Central memory CD8-positive, alpha-beta T cell (primary cell): ENCODE data around the gene TUBB4B.
"Not testable (repeated sequence)": the region's sequence is repeated elsewhere in the genome, so short reads cannot be mapped to it uniquely, and the experiment has no call there.

Source experiments
- ATAC-seq: fragments of 150-1000 bp; cut with Tn5 transposase; replicated peaks from 2 replicates; pipeline ENCODE4 v1.10.0; 2022; ENCODE audit warnings: mild to moderate bottlenecking, moderate FRiP score, moderate number of reproducible peaks; ENCODE audit not compliant: poor library complexity, severe bottlenecking; ENCODE audit errors: extremely low read depth
- DNase-seq, 2 donors: peaks; one replicate each; pipeline ENCODE4 v3.0.0; 2021; ENCODE audit warnings: low spot score in 2 of 2
- H3K27ac Mint-ChIP-seq: one replicate; pipeline ENCODE4 v1.8.0; 2022; ENCODE audit warnings: low read depth, mild to moderate bottlenecking, moderate library complexity, mixed read lengths
- H3K27me3 Mint-ChIP-seq: one replicate; pipeline ENCODE4 v1.8.0; 2022; ENCODE audit warnings: mixed read lengths
- H3K36me3 Mint-ChIP-seq: one replicate; pipeline ENCODE4 v1.8.0; 2022; ENCODE audit warnings: mild to moderate bottlenecking, moderate library complexity, mixed read lengths; ENCODE audit not compliant: insufficient read depth
- H3K4me1 Mint-ChIP-seq: one replicate; pipeline ENCODE4 v1.8.0; 2022; ENCODE audit warnings: mixed read lengths
- H3K4me3 Mint-ChIP-seq: one replicate; pipeline ENCODE4 v1.8.0; 2022; ENCODE audit warnings: mild to moderate bottlenecking, moderate library complexity, mixed read lengths
- H3K9me3 Mint-ChIP-seq: one replicate; pipeline ENCODE4 v1.8.0; 2022; ENCODE audit warnings: mixed read lengths

The TUBB4B gene

GRCh38 chr9:137239541-137240200 is 1.4 kb upstream of the TUBB4B start:
- ATAC-seq, H3K27me3 Mint-ChIP-seq, H3K9me3 Mint-ChIP-seq, DNase-seq: not testable (repeated sequence)
- Mint-ChIP-seq H3K27ac (peak overlapping the region; percentile 46), H3K36me3 (peaks cover 25% of the 10 kb centered on the region), H3K4me1 (peaks cover 24% of the 10 kb centered on the region), H3K4me3 (peak overlapping the region; percentile 92)

- no peaks in the 10 kb centered on the region for H3K9me3 Mint-ChIP-seq
- ATAC-seq (peak; percentile 33), DNase-seq (peak in 1 of 2 donors; percentile 65)
- peaks cover 25% of the 10 kb centered on the region for H3K36me3 Mint-ChIP-seq
- peak overlapping the region; percentile 88 for H3K27ac Mint-ChIP-seq
- no peaks in the 10 kb centered on the region for H3K27me3 Mint-ChIP-seq
- peak overlapping the region; percentile 92 for H3K4me3 Mint-ChIP-seq
- peaks cover 24% of the 10 kb centered on the region for H3K4me1 Mint-ChIP-seq
These were observed 708 bp upstream of the TUBB4B start for GRCh38 chr9:137240318-137240840.

- H3K36me3 Mint-ChIP-seq, result peaks cover 25% of the 10 kb centered on the region
- peak overlapping the region; percentile 88 for H3K27ac Mint-ChIP-seq
- no peaks in the 10 kb centered on the region for H3K27me3 Mint-ChIP-seq
- H3K4me1 Mint-ChIP-seq, result peaks cover 24% of the 10 kb centered on the region
- DNase-seq, result no peak
- H3K9me3 Mint-ChIP-seq, result no peaks in the 10 kb centered on the region
- peak overlapping the region; percentile 92 for H3K4me3 Mint-ChIP-seq
- peak; percentile 17 for ATAC-seq
These were observed 592 bp downstream of the TUBB4B start for GRCh38 chr9:137241490-137242268.

GRCh38 chr9:137242269-137243203 is 1.4 kb downstream of the TUBB4B start:
- ATAC-seq, result no peak
- Mint-ChIP-seq H3K27ac (peak overlapping the region; percentile 88), H3K36me3 (peaks cover 25% of the 10 kb centered on the region), H3K9me3 (no peaks in the 10 kb centered on the region), H3K27me3 (no peaks in the 10 kb centered on the region), H3K4me1 (peaks cover 24% of the 10 kb centered on the region), H3K4me3 (peak overlapping the region; percentile 92)
- DNase-seq, result no peak

- Mint-ChIP-seq H3K36me3 (peaks cover 25% of the 10 kb centered on the region), H3K4me1 (peaks cover 24% of the 10 kb centered on the region), H3K4me3 (peak overlapping the region; percentile 92)
- H3K27me3 Mint-ChIP-seq, ATAC-seq, DNase-seq, H3K9me3 Mint-ChIP-seq, H3K27ac Mint-ChIP-seq: not testable (repeated sequence)
These were observed 2.2 kb downstream of the TUBB4B start for GRCh38 chr9:137243266-137243625.

GRCh38 chr9:137243626-137244485 is 2.8 kb downstream of the TUBB4B start:
- H3K36me3 Mint-ChIP-seq, result peaks cover 25% of the 10 kb centered on the region
- DNase-seq (no peak), ATAC-seq (no peak)
- H3K4me1 Mint-ChIP-seq, result peaks cover 24% of the 10 kb centered on the region
- peak overlapping the region; percentile 92 for H3K4me3 Mint-ChIP-seq
- no peak overlapping the region for H3K27ac Mint-ChIP-seq
- H3K27me3 Mint-ChIP-seq, result no peaks in the 10 kb centered on the region
- H3K9me3 Mint-ChIP-seq, result no peaks in the 10 kb centered on the region

- Mint-ChIP-seq H3K9me3 (no peaks in the 10 kb centered on the region), H3K4me3 (no peak overlapping the region), H3K27me3 (no peaks in the 10 kb centered on the region), H3K4me1 (peaks cover 24% of the 10 kb centered on the region), H3K36me3 (peaks cover 25% of the 10 kb centered on the region), H3K27ac (no peak overlapping the region)
- no peak for DNase-seq
- no peak for ATAC-seq
These were observed 3.7 kb downstream of the TUBB4B start for GRCh38 chr9:137244486-137245449.

GRCh38 chr9:137245450-137246421 is 4.6 kb downstream of the TUBB4B start:
- H3K36me3 Mint-ChIP-seq, result peaks cover 23% of the 10 kb centered on the region
- peaks cover 24% of the 10 kb centered on the region for H3K4me1 Mint-ChIP-seq
- no peak for ATAC-seq
- H3K9me3 Mint-ChIP-seq, result no peaks in the 10 kb centered on the region
- no peaks in the 10 kb centered on the region for H3K27me3 Mint-ChIP-seq
- no peak for DNase-seq
- H3K4me3 Mint-ChIP-seq, result no peak overlapping the region
- peak overlapping the region; percentile 57 for H3K27ac Mint-ChIP-seq

- no peak for DNase-seq
- peaks cover 15% of the 10 kb centered on the region for H3K4me1 Mint-ChIP-seq
- no peaks in the 10 kb centered on the region for H3K27me3 Mint-ChIP-seq
- peaks cover 12% of the 10 kb centered on the region for H3K36me3 Mint-ChIP-seq
- no peak overlapping the region for H3K4me3 Mint-ChIP-seq
- ATAC-seq, result no peak
- H3K9me3 Mint-ChIP-seq, result no peaks in the 10 kb centered on the region
- H3K27ac Mint-ChIP-seq, result no peak overlapping the region
These were observed 6.2 kb downstream of the TUBB4B start for GRCh38 chr9:137247135-137247915.

- H3K4me3 Mint-ChIP-seq, result no peak overlapping the region
- H3K4me1 Mint-ChIP-seq, result peaks cover 10% of the 10 kb centered on the region
- peaks cover 7% of the 10 kb centered on the region for H3K36me3 Mint-ChIP-seq
- DNase-seq (no peak), ATAC-seq (no peak)
- H3K9me3 Mint-ChIP-seq, result no peaks in the 10 kb centered on the region
- no peaks in the 10 kb centered on the region for H3K27me3 Mint-ChIP-seq
- no peak overlapping the region for H3K27ac Mint-ChIP-seq
These were observed 6.8 kb downstream of the TUBB4B start for GRCh38 chr9:137247916-137248175.
